Measurements from ENCODE around the gene C15orf39. TPM values are rescaled to one million over a fixed set of nuclear protein-coding genes. Genes with fewer than 3 reads are reported as not detected.

C15orf39 gene
- total and polyA plus RNA-seq, 2 of the 13 experiments (the other 11 are each of a cell fraction or from before 2014, with no cell fraction given), result 6.2 to 13.5 TPM

GRCh38 chr15:75215107-75216004, 13.7 kb downstream of the C15orf39 start (continued):
- no peak for TF ChIP-seq SIX1 (CRISPR knock-in tag; IDR thresholded peaks at IDR 0.05; ENCODE audit: borderline replicate concordance)
- TF ChIP-seq ZNF383 (CRISPR knock-in tag; IDR thresholded peaks at IDR 0.05; ENCODE audit: borderline replicate concordance), result no peak
- TF ChIP-seq ZIK1 (CRISPR knock-in tag; IDR thresholded peaks at IDR 0.05; ENCODE audit: borderline replicate concordance, low read depth), result no peak
- TF ChIP-seq ZNF772 (CRISPR knock-in tag; IDR thresholded peaks at IDR 0.05), result no peak
- TF ChIP-seq MYNN (CRISPR knock-in tag; IDR thresholded peaks at IDR 0.05; ENCODE audit: low read depth), result no peak
- TF ChIP-seq ATF1 (CRISPR knock-in tag; IDR thresholded peaks at IDR 0.05), result no peak
- TF ChIP-seq NPAS2 (CRISPR knock-in tag; IDR thresholded peaks at IDR 0.05; ENCODE audit: borderline replicate concordance), result 0 out of 2 replicates have a peak, but pooled peaks have one; percentile 27
- TF ChIP-seq NONO (IDR thresholded peaks at IDR 0.05), result no peak
- TF ChIP-seq NONO (CRISPR knock-in tag; conservative IDR thresholded peaks at IDR 0.05), result no peak
- TF ChIP-seq DNMT3B (CRISPR knock-in tag; conservative IDR thresholded peaks at IDR 0.05), result no peak
- no peak for TF ChIP-seq PRDM15 (CRISPR knock-in tag; IDR thresholded peaks at IDR 0.05)
- TF ChIP-seq NFATC3 (CRISPR knock-in tag; IDR thresholded peaks at IDR 0.05), result no peak
- no peak for TF ChIP-seq IRF1 (CRISPR knock-in tag; IDR thresholded peaks at IDR 0.05; ENCODE audit: low read depth)
- no peak for TF ChIP-seq IKZF1 (IDR thresholded peaks at IDR 0.05)
- no peak for TF ChIP-seq KAT2B (IDR thresholded peaks at IDR 0.05; ENCODE audit: borderline replicate concordance, low read depth, low read length)
- TF ChIP-seq THAP8 (CRISPR knock-in tag; IDR thresholded peaks at IDR 0.05; ENCODE audit: borderline replicate concordance), result no peak
- 0 out of 2 replicates have a peak, but pooled peaks have one; percentile 21 for TF ChIP-seq ZC3H13 (CRISPR knock-in tag; IDR thresholded peaks at IDR 0.05)
- 0 out of 2 replicates have a peak, but pooled peaks have one; percentile 20 for TF ChIP-seq ISL2 (CRISPR knock-in tag; IDR thresholded peaks at IDR 0.05)
- TF ChIP-seq RBM22 (optimal IDR thresholded peaks at IDR 0.05; ENCODE audit: low read length), result peak; percentile 62
- TF ChIP-seq ZNF740 (CRISPR knock-in tag; IDR thresholded peaks at IDR 0.05), result no peak
- TF ChIP-seq SOX13 (IDR thresholded peaks at IDR 0.05), result no peak
- TF ChIP-seq SOX13 (CRISPR knock-in tag; conservative IDR thresholded peaks at IDR 0.05 in 1 of 2, IDR thresholded peaks at IDR 0.05 in 1 of 2), result no peak
- TF ChIP-seq FOXC1 (CRISPR knock-in tag; IDR thresholded peaks at IDR 0.05; ENCODE audit: borderline replicate concordance), result no peak
- TF ChIP-seq MAZ (IDR thresholded peaks at IDR 0.05; ENCODE audit: borderline replicate concordance, low read depth, low read length), result no peak
- TF ChIP-seq MAZ (CRISPR knock-in tag; IDR thresholded peaks at IDR 0.05; ENCODE audit: low read depth), result 0 out of 2 replicates have a peak, but pooled peaks have one; percentile 27

Measured in HepG2 (cell line).